ENCODE results near the gene CNTN5.

DNA sequence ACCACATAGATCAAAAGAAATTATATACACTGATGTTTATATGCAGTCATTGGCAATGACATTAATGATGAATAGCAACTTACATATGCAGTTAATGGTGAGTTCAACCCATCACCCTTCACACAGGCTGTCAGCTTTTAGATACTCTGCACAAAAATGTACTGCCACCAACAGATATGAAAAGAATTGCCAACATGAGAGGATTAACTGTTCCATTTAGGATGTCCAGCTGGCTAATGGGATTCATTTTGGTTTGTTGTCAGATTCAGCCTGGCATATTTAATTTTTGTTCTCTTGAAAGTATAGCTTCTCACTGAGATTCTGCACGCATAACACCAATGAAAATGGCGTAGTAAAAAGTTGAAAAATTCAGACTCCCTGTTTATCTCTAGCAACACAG, 1112.4 kb downstream of the CNTN5 start:
- TF ChIP-seq, protein P1, sequence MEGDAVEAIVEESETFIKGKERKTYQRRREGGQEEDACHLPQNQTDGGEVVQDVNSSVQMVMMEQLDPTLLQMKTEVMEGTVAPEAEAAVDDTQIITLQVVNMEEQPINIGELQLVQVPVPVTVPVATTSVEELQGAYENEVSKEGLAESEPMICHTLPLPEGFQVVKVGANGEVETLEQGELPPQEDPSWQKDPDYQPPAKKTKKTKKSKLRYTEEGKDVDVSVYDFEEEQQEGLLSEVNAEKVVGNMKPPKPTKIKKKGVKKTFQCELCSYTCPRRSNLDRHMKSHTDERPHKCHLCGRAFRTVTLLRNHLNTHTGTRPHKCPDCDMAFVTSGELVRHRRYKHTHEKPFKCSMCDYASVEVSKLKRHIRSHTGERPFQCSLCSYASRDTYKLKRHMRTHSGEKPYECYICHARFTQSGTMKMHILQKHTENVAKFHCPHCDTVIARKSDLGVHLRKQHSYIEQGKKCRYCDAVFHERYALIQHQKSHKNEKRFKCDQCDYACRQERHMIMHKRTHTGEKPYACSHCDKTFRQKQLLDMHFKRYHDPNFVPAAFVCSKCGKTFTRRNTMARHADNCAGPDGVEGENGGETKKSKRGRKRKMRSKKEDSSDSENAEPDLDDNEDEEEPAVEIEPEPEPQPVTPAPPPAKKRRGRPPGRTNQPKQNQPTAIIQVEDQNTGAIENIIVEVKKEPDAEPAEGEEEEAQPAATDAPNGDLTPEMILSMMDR (IDR thresholded peaks at IDR 0.05 in 4 of 5, conservative IDR thresholded peaks at IDR 0.05 in 1 of 5): no peak
- no peak for TF ChIP-seq POLR2A (IDR thresholded peaks at IDR 0.05)

Measured in gastrocnemius medialis (tissue), 4 donors.